Epithelial cell of esophagus (primary cell): Measurements from ENCODE around the gene NOL4L.

Experiments used
- DNase-seq: peaks from one replicate; pipeline ENCODE4 v3.0.0; 2010; ENCODE audit warnings: low read depth
- H3K4me3 ChIP-seq: 2 replicates; pipeline ENCODE4 v1.5.1; 2011; ENCODE audit warnings: mild to moderate bottlenecking, low read length, control low read depth
- TF ChIP-seq, protein P1 (sequence below): IDR thresholded peaks from 2 replicates; pipeline ENCODE4 v1.5.1; 2011; ENCODE audit warnings: low read depth, mild to moderate bottlenecking, low read length, control low read depth, inconsistent platforms; ENCODE audit not compliant: insufficient read depth; ENCODE audit errors: missing control alignments

The NOL4L gene, protein sequence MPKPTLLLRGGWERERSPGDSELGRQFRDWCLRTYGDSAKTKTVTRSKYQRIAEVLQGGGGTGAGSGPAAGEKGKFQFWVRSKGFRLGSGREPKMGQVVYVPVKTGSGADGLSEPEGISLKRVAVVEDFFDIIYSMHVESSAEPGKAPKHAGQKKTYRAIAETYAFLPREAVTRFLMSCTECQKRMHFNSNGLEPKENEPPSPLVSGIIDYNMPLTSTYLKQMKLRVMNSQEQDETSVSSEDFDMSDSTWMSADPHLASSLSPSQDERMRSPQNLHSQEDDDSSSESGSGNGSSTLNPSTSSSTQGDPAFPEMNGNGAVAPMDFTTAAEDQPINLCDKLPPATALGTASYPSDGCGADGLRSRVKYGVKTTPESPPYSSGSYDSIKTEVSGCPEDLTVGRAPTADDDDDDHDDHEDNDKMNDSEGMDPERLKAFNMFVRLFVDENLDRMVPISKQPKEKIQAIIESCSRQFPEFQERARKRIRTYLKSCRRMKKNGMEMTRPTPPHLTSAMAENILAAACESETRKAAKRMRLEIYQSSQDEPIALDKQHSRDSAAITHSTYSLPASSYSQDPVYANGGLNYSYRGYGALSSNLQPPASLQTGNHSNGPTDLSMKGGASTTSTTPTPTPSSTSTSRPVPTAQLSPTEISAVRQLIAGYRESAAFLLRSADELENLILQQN

DNA sequence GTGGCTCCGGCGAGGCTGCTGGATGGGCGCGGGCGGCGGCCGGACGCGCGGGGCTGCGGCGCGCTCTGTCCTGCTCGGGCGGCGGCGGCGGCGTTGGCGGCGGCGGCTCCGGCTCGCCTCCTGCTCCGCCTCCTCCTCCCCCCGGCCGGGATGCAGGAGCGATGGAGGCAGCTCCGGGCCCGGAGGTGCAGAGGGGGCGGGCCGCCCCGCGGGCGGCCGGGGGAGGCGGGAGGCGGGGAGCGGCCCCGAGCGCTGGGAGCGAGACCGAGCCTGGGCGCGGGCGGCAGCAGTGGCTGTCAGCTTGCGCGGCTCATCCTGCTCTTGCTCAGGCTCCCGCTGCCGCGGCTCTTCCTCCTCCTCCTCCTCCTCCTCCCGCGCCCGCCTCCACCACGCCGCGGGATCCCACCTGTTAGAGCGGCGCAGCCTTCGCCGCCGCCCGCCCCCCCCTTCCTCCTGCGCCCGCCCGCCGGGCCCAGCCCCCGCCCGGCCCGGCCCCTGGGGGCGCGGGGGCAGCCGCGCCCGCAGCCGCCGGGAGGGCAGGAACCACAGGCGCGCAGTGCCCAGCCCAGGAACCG is at the start of gene NOL4L:
NOL4L (minus strand) TSS at position 323 of the 575 bp plus-strand sequence. CDS start 443 bp downstream, outside the sequence.
- peak; percentile 46 for DNase-seq
- TF ChIP-seq, protein P1, sequence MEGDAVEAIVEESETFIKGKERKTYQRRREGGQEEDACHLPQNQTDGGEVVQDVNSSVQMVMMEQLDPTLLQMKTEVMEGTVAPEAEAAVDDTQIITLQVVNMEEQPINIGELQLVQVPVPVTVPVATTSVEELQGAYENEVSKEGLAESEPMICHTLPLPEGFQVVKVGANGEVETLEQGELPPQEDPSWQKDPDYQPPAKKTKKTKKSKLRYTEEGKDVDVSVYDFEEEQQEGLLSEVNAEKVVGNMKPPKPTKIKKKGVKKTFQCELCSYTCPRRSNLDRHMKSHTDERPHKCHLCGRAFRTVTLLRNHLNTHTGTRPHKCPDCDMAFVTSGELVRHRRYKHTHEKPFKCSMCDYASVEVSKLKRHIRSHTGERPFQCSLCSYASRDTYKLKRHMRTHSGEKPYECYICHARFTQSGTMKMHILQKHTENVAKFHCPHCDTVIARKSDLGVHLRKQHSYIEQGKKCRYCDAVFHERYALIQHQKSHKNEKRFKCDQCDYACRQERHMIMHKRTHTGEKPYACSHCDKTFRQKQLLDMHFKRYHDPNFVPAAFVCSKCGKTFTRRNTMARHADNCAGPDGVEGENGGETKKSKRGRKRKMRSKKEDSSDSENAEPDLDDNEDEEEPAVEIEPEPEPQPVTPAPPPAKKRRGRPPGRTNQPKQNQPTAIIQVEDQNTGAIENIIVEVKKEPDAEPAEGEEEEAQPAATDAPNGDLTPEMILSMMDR = no peak
- peak within 1 kb of the TSS; percentile 43 for H3K4me3 ChIP-seq

DNA sequence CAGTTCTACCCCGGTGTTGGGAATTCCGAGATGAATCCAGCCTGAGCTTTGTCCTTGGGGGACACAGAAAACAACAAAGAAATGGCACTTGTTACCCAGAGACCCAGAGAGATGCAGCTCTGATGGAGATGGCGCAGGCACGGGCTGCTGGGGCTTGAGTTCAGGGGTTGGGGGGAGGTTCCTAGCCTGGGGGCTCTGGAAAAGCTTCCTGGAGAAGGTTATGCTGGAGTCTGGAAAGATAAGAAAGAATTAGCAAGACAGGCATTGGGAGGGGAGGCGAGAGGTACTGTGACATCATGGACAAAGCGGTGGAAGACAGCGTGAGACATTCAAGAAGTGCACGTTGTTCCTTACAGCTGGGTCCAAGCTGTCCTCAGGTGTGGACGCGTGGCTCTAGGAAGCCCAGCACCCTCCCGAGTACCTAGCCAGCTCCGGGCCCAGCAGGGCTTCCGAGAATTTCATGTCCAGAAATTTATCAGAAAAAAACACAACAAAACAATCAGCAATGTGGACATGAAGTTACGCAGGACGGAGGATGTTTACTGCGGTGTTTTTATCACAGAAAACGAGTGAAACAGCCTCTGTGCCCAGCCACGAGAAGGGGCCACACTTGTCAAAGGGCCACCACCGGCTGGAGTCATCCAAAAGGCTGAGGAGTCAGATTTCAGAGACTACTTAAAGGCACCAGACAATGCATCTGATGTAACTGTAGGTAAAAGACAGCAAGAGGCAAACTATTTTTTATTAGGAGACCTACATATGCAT is 49.1 kb upstream of the NOL4L start:
- no peak for DNase-seq
- H3K4me3 ChIP-seq = no peak overlapping the region
- TF ChIP-seq, protein P1 = no peak

DNA sequence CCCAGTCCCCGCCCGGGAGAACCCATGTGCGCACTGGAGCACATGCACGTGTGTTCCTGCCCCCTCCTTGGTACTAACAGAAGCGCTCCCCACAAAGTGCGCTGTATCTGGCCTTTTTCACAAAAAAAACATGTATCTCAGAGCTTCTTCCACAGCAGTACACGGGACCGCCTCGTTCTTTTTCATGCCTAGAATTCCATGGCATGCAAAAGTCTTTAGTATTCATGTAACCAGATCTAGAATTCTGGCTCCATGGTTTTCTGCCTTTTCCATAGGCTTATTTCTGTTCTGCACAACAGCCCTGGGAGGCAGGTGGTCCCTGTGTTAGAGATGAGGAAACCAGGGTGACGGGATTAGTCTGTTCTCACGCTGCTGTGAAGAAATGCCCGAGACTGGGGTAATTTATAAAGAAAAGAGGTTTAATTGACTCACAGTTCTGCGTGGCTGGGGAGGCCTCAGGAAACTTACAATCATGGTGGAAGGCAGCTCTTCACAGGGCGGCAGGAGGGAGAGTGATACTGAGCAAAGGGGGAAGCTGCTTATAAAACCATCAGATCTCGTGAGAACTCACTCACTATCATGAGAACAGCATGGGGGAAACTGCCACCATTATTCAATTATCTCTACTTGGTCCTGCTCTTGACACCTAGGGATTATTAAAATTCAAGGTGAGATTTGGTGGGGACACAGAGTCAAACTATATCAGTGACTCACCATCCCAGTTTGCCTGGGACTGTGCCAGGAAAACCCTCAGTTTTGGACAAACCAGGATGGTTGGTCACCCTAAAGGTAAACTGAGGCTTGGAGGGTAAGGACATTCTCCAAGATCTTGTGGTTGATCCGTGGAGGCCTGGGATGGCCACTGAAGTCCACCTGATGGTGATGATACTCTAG is 47.6 kb upstream of the NOL4L start:
- H3K4me3 ChIP-seq = no peak overlapping the region
- TF ChIP-seq, protein P1 = no peak
- DNase-seq = no peak

DNA sequence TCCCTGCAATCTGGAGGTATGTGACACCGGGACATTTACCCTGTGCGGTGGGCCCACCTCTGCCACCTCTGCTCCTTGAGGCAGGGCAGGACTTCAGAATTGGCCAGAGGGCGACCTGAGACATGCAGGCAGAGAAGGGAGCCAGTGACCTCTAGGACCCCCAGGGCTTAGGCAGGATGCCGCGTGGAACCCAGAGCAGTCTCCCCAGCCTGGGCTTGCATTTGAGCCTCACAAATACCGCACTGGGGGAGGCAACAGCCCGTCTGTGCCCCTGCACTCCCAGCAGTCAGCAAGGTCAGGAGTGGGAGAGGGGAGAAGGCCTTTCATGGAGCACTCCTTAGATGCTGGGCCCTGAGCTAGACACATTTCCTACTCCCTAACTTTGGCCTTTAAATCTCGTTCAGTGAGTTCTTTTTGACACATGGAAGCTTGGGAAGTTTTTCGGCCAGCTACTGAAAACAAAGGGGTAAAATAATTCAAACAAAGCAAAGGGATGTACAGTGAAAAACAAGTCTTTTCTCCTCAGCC is 46.9 kb upstream of the NOL4L start:
- no peak for DNase-seq
- TF ChIP-seq, protein P1 = no peak
- H3K4me3 ChIP-seq = no peak overlapping the region

DNA sequence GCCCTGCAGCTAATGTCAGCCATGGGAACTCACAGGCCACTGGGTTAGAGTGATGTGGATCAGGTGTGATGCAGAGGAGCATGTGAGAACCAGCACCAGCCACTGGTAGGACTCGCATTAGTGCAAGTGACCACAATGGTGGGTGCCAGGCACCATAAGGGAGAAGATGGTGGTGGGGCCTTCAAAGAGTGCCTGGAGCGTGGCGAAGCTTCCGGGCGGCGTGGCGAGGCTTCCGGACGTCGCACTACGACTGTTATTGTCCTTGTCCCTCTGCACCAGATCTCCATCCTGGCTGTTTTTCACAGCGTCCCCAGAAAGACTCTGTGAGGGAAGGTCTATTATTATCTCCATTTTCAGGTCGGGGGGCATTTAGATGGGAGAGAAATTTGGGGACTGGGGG is 44.7 kb upstream of the NOL4L start:
- DNase-seq = no peak
- TF ChIP-seq, protein P1 = no peak
- no peak overlapping the region for H3K4me3 ChIP-seq
